Activated CD8-positive, alpha-beta memory T cell treated with anti-CD3 and anti-CD28 coated beads, Interleukin-2, amount 50 U/mL, for 1 hour (primary cell): ENCODE data around the gene TTC16.

ENCODE experiments used
- DNase-seq: peaks from one replicate; pipeline ENCODE4 v3.0.0-alpha.2; 2020; ENCODE audit errors: extremely low read depth

Gene TTC16

GRCh38 chr9:127715470-127716337 lies at the start of gene TTC16, which contains the start of gene PTRH1:
TSS of gene TTC16 (plus strand) at chr9:127716079. CDS start at chr9:127716146, 67 bp downstream.
TSS of gene PTRH1 (minus strand) at chr9:127715663. CDS start at chr9:127715639, 24 bp downstream.
- peak; percentile 90 for DNase-seq

- no peak for DNase-seq
Observed at GRCh38 chr9:127667127-127667844, 48.6 kb upstream of the TTC16 start.

- DNase-seq: no peak
Observed at GRCh38 chr9:127667906-127668305, 48.0 kb upstream of the TTC16 start.

GRCh38 chr9:127673234-127673633 lies 42.6 kb upstream of the TTC16 start:
- DNase-seq: no peak

- no peak for DNase-seq
Observed at GRCh38 chr9:127676638-127677037, 39.2 kb upstream of the TTC16 start.

- no peak for DNase-seq
Observed at GRCh38 chr9:127679506-127679905, 36.4 kb upstream of the TTC16 start.

GRCh38 chr9:127680226-127680625 lies 35.7 kb upstream of the TTC16 start:
- DNase-seq: no peak

- DNase-seq: no peak
Observed at GRCh38 chr9:127680846-127681245, 35.0 kb upstream of the TTC16 start.

- DNase-seq: no peak
Observed at GRCh38 chr9:127682351-127683136, 33.3 kb upstream of the TTC16 start.

- no peak for DNase-seq
Observed at GRCh38 chr9:127683723-127684122, 32.2 kb upstream of the TTC16 start.

- DNase-seq: no peak
Observed at GRCh38 chr9:127684576-127684975, 31.3 kb upstream of the TTC16 start.

GRCh38 chr9:127686461-127687393 lies 29.2 kb upstream of the TTC16 start:
- DNase-seq: no peak

- DNase-seq: no peak
Observed at GRCh38 chr9:127689329-127690000, 26.4 kb upstream of the TTC16 start.

- no peak for DNase-seq
Observed at GRCh38 chr9:127690735-127691134, 25.1 kb upstream of the TTC16 start.

- no peak for DNase-seq
Observed at GRCh38 chr9:127692071-127692470, 23.8 kb upstream of the TTC16 start.

- no peak for DNase-seq
Observed at GRCh38 chr9:127693143-127693542, 22.7 kb upstream of the TTC16 start.

GRCh38 chr9:127693697-127694096 lies 22.2 kb upstream of the TTC16 start:
- DNase-seq: no peak

- DNase-seq: no peak
Observed at GRCh38 chr9:127694890-127695720, 20.8 kb upstream of the TTC16 start.

GRCh38 chr9:127697575-127697974 lies 18.3 kb upstream of the TTC16 start:
- DNase-seq: no peak
